ENCODE measurements around the gene DUSP7. TPM values are rescaled to one million over a fixed set of nuclear protein-coding genes. Genes with fewer than 3 reads are reported as not detected.

The DUSP7 gene
- total RNA-seq, 5 donors from 2014 or later (not counting 1 experiment from before 2014, with no cell fraction given), result 11.3 to 41.3 (median 39.0) TPM

DNA sequence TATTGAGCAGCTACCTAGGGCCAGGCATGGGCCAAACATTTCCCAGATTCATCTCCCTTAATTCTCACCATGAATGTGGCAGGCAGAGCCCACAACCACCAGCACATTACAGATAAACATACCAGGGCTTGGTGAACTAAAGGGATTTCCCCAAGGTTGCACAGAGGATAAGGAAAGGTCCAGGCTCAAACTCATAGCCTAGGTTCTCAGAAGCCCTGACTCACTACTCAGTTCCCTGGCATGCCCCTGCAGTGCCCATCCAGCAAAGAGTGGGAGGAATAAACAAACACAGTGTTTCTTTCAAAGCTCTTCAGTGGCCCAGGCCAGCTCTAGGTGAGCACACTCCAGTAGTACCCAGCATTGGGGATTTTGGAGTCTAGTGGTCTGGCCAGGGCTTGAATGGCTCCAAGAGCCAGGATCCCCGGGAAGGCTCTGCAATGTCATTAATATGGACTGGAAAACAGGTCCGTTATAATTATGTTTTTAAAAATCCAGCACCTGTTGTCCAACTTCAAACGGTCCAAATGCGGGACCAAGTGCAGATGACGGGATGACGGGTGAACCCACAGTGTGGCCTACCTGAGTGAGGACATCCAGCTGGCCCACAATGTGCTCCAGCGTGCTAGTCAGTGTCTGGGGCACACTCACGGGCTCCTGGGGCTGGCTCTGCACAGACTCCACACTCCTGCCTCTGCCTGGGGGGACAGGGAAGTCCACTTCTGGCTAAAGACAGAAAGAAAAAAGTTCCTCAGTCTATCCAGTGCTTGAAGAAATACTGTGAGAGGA lies 39.8 kb upstream of the DUSP7 start:
- DNase-seq, result no peak
- CTCF ChIA-PET, result no interaction called here

DNA sequence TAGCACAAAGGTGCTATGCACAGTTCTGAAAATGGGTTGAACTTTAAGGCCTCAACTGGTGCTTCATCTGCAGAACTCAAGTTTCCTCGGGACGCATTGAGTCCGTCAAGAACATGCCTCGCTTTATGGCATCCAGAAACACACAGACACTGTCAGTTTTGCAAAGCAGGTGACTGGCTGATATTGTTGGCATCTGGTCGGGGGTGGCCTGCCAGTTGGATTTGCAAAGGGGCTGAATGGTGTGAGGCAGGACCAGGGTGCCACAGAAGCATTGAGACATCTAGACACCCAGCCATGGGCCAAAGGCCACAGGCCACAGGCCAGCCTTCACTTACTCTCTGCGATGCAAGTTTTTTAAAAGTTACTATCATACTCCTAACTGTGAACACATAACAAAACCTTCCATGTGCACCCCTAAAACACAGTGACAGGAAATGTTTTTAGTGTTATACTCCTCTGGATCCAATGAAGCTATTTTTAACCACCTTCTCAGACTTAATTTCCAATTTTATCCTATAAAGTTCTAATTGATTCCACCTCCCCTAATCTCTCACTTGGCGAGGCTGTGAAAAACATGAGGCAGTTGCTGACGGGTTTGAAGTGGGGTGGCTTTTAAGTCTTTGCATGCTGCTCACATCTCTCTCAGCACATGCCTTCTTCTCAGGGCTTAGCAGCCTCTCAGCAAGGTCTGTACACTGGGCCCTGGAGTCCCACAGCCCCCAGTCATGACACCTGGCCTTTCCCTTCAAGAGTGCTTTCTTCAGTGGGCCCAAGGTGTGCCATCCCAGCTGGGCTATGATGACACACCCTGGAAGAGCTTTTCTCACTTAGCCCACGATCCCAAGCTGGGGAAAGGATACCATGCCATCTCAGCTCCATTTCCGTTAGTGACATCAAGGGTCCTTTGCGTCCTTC lies 38.5 kb upstream of the DUSP7 start:
- Histone ChIP-seq H3K9me3 (no peaks in the 10 kb centered on the region), H3K4me3 (ENCODE audit: control insufficient read depth in 1 of 2, extremely low read depth in 1 of 2, low read length in 1 of 2) (no peak overlapping the region), H3K4me1 (ENCODE audit: control insufficient read depth in 1 of 2, extremely low read depth in 1 of 2, insufficient read depth in 2 of 2, low read length in 2 of 2) (no peaks in the 10 kb centered on the region), H3K27ac (ENCODE audit: low read length) (no peak overlapping the region), H3K27me3 (replicated peaks in 1 of 2; ENCODE audit: control insufficient read depth in 2 of 2, extremely low read depth in 1 of 2, insufficient read depth in 2 of 2, low read length in 1 of 2) (no peaks in the 10 kb centered on the region), H3K36me3 (ENCODE audit: control insufficient read depth in 2 of 2, extremely low read depth in 1 of 2, insufficient read depth in 1 of 2, low read length in 1 of 2) (no peaks in the 10 kb centered on the region)
- ATAC-seq (replicated peaks in 1 of 4), result no peak
- H3K27ac Mint-ChIP-seq, result no peak overlapping the region
- peaks cover under 1% of the 10 kb centered on the region for H3K36me3 Mint-ChIP-seq
- H3K4me3 Mint-ChIP-seq, result no peak overlapping the region
- no peak for DNase-seq
- H3K27me3 Mint-ChIP-seq, result no peaks in the 10 kb centered on the region
- ChIA-PET CTCF (no interaction called here), POLR2A (no interaction called here)
- no peaks in the 10 kb centered on the region for H3K9me3 Mint-ChIP-seq
- H3K4me1 Mint-ChIP-seq, result no peaks in the 10 kb centered on the region
- 100% methylated on average over 6 of the region's 11 CpGs for WGBS (ENCODE audit: insufficient coverage)

More for the DNA sequence above, 39.8 kb upstream of the DUSP7 start:
- no peak overlapping the region for H3K27ac Mint-ChIP-seq
- Histone ChIP-seq H3K4me3 (ENCODE audit: control insufficient read depth in 1 of 2, extremely low read depth in 1 of 2, low read length in 1 of 2) (no peak overlapping the region), H3K36me3 (ENCODE audit: control insufficient read depth in 2 of 2, extremely low read depth in 1 of 2, insufficient read depth in 1 of 2, low read length in 1 of 2) (no peaks in the 10 kb centered on the region), H3K9me3 (no peaks in the 10 kb centered on the region), H3K4me1 (ENCODE audit: control insufficient read depth in 1 of 2, extremely low read depth in 1 of 2, insufficient read depth in 2 of 2, low read length in 2 of 2) (no peaks in the 10 kb centered on the region), H3K27me3 (replicated peaks in 1 of 2; ENCODE audit: control insufficient read depth in 2 of 2, extremely low read depth in 1 of 2, insufficient read depth in 2 of 2, low read length in 1 of 2) (no peaks in the 10 kb centered on the region), H3K27ac (ENCODE audit: low read length) (no peak overlapping the region)
- peaks cover 11% of the 10 kb centered on the region for H3K36me3 Mint-ChIP-seq
- no peaks in the 10 kb centered on the region for H3K4me1 Mint-ChIP-seq
- no peak for ATAC-seq (replicated peaks in 1 of 4)
- WGBS (ENCODE audit: insufficient coverage), result 94% methylated on average over 7 of the region's 8 CpGs
- H3K9me3 Mint-ChIP-seq, result peaks cover 5 to 11% (median 8%) of the 10 kb centered on the region in 3 donors
- H3K27me3 Mint-ChIP-seq, result no peaks in the 10 kb centered on the region
- H3K4me3 Mint-ChIP-seq, result no peak overlapping the region
- POLR2A ChIA-PET, result no interaction called here

DNA sequence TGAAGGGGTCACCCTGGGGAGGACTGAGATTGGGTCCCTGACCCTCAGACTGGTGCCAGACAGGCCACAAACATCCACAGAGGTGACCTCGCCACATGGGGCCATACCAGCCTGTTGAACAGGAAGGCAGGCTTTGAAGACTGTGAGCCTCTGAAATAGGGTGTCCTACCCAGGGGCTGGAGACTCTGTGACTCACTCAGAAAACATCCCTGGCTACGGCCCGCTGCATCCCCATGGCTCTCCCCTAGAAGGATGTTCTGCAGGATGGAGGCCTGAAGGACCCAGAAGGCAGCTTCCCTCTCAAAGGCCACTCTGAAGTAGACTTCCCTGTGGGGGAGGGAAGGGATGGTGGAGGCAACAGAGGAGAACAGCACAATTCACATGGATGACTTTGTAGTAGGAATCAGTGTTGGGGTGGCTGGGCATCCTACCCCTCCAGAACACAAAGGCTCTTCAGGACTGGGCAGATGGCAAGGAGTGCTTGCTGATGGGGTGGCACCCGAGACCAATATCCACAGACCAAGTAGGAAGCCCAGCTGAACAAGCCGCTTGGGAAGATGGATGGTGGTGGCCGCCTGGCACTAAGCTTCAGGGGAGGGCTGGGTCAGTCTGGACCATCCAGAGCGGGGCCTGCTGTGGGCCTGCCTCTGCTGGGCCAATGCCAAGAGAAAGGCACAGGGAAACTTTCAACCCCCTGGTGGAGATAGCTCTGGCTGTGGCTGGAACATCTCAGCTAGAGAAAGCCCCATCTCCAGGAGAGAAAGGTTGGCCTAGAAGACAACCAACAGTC lies 37.6 kb upstream of the DUSP7 start:
- no peaks in the 10 kb centered on the region for H3K9me3 ChIP-seq
- ChIA-PET CTCF (no interaction called here), POLR2A (no interaction called here)
- WGBS (ENCODE audit: insufficient coverage), result 100% methylated on average over 5 of the region's 7 CpGs
- H3K36me3 ChIP-seq (ENCODE audit: control insufficient read depth in 2 of 2, extremely low read depth in 1 of 2, insufficient read depth in 1 of 2, low read length in 1 of 2), result no peaks in the 10 kb centered on the region
- Mint-ChIP-seq H3K9me3 (no peaks in the 10 kb centered on the region), H3K4me1 (no peaks in the 10 kb centered on the region), H3K27ac (no peak overlapping the region), H3K36me3 (no peaks in the 10 kb centered on the region), H3K4me3 (no peak overlapping the region), H3K27me3 (no peaks in the 10 kb centered on the region)
- no peak overlapping the region for H3K4me3 ChIP-seq (ENCODE audit: control insufficient read depth in 1 of 2, extremely low read depth in 1 of 2, low read length in 1 of 2)
- H3K27ac ChIP-seq (ENCODE audit: low read length), result no peak overlapping the region
- no peak for DNase-seq
- no peaks in the 10 kb centered on the region for H3K27me3 ChIP-seq (replicated peaks in 1 of 2; ENCODE audit: control insufficient read depth in 2 of 2, extremely low read depth in 1 of 2, insufficient read depth in 2 of 2, low read length in 1 of 2)
- no peaks in the 10 kb centered on the region for H3K4me1 ChIP-seq (ENCODE audit: control insufficient read depth in 1 of 2, extremely low read depth in 1 of 2, insufficient read depth in 2 of 2, low read length in 2 of 2)
- ATAC-seq (replicated peaks in 1 of 4), result no peak

DNA sequence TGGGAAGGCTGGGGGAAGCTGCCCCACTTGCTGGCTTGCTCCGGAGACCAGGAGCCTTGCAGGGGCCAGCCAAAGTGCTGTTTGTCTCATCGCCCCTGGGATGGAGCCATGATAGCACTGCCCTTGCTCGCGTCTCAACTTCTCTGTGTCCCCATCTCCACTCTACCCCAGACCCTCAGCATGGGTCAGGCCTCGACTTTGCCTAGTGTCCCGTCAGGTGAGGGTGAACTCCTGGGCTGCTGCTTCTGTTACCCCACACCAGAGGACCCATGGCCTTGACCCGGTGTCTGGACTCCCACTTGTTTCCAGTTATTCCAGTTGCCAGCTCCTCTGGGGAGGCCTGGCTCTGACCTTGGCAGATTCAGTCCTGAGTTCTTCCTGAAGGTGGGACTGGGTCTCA lies 36.5 kb upstream of the DUSP7 start:
- no peak overlapping the region for H3K27ac Mint-ChIP-seq
- H3K4me3 Mint-ChIP-seq, result no peak overlapping the region
- H3K9me3 Mint-ChIP-seq, result no peaks in the 10 kb centered on the region
- Histone ChIP-seq H3K9me3 (no peaks in the 10 kb centered on the region), H3K4me1 (ENCODE audit: control insufficient read depth in 1 of 2, extremely low read depth in 1 of 2, insufficient read depth in 2 of 2, low read length in 2 of 2) (peaks cover 0 to 4% of the 10 kb centered on the region in 2 experiments), H3K27me3 (replicated peaks in 1 of 2; ENCODE audit: control insufficient read depth in 2 of 2, extremely low read depth in 1 of 2, insufficient read depth in 2 of 2, low read length in 1 of 2) (no peaks in the 10 kb centered on the region), H3K4me3 (ENCODE audit: control insufficient read depth in 1 of 2, extremely low read depth in 1 of 2, low read length in 1 of 2) (no peak overlapping the region), H3K36me3 (ENCODE audit: control insufficient read depth in 2 of 2, extremely low read depth in 1 of 2, insufficient read depth in 1 of 2, low read length in 1 of 2) (no peaks in the 10 kb centered on the region), H3K27ac (ENCODE audit: low read length) (no peak overlapping the region)
- no peak for DNase-seq
- H3K4me1 Mint-ChIP-seq, result peaks cover 0 to under 1% (median under 1%) of the 10 kb centered on the region in 3 donors
- ATAC-seq (replicated peaks in 1 of 4), result no peak
- no peaks in the 10 kb centered on the region for H3K36me3 Mint-ChIP-seq
- ChIA-PET POLR2A (no interaction called here), CTCF (no interaction called here)
- no peaks in the 10 kb centered on the region for H3K27me3 Mint-ChIP-seq
- WGBS (ENCODE audit: insufficient coverage), result 94% methylated on average over 7 of the region's 7 CpGs

DNA sequence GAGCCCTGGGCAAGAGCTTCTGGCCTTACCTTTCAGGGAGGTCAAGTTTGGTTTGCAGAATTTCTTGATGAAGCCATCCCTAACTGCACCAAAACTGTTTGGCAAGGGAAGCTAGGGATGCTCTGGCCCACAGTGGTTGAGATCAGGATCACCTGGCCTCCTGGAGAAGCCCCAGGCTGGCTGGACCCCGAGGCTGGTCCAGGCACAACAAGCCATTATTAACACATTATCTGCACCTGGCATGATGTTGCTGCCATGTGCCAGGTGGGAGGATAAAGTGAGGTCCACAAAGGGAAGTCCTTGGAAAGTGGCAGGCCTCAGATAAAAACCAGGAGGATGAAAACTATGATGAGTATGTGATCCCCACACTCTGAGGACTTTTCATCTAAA lies 35.9 kb upstream of the DUSP7 start:
- Mint-ChIP-seq H3K4me1 (peaks cover 4 to 7% (median 7%) of the 10 kb centered on the region in 3 donors), H3K9me3 (no peaks in the 10 kb centered on the region), H3K27me3 (no peaks in the 10 kb centered on the region), H3K27ac (no peak overlapping the region), H3K36me3 (no peaks in the 10 kb centered on the region), H3K4me3 (no peak overlapping the region)
- CTCF ChIA-PET, result no interaction called here
- ATAC-seq (replicated peaks in 1 of 4), result no peak
- no peak overlapping the region for H3K27ac ChIP-seq (ENCODE audit: low read length)
- no CpG with 5 or more reads among the region's 1 CpG for whole genome bisulfite sequencing (ENCODE audit: insufficient coverage)
- no peaks in the 10 kb centered on the region for H3K36me3 ChIP-seq (ENCODE audit: control insufficient read depth in 2 of 2, extremely low read depth in 1 of 2, insufficient read depth in 1 of 2, low read length in 1 of 2)
- H3K27me3 ChIP-seq (replicated peaks in 1 of 2; ENCODE audit: control insufficient read depth in 2 of 2, extremely low read depth in 1 of 2, insufficient read depth in 2 of 2, low read length in 1 of 2), result no peaks in the 10 kb centered on the region
- peaks cover 0 to 5% of the 10 kb centered on the region in 2 experiments for H3K4me1 ChIP-seq (ENCODE audit: control insufficient read depth in 1 of 2, extremely low read depth in 1 of 2, insufficient read depth in 2 of 2, low read length in 2 of 2)
- no peak overlapping the region for H3K4me3 ChIP-seq (ENCODE audit: control insufficient read depth in 1 of 2, extremely low read depth in 1 of 2, low read length in 1 of 2)
- no peaks in the 10 kb centered on the region for H3K9me3 ChIP-seq
- DNase-seq, result no peak
- POLR2A ChIA-PET, result interaction anchor here in 1 of 2 donors (0.6 kb wide), 1 partner anchor 11 kb away, joined by 4 read pairs; no protein-coding TSS in a partner anchor

Data from T-cell (primary cell).